Kidney (tissue), 14 donors: ENCODE data around the gene SHOX. TPM values are rescaled to one million over a fixed set of nuclear protein-coding genes. Genes with fewer than 3 reads are reported as not detected.
"Not testable (repeated sequence)": the region's sequence is repeated elsewhere in the genome, so short reads cannot be mapped to it uniquely, and the experiment has no call there.

Experiments
- DNase-seq, 5 donors: peaks; one replicate each; pipeline ENCODE4 v3.0.0-alpha.2; 2013 to 2020
- FAIRE-seq: peaks from 2 replicates; lab custom pipeline; 2012; peaks lifted over from hg19 to GRCh38; lab: Jason Lieb, UNC
- H3K27ac ChIP-seq, 2 donors: one replicate each; pipeline ENCODE4 v1.7.0; 2013; ENCODE audit warnings: low read depth in 2 of 2, low read length in 2 of 2, inconsistent platforms in 1 of 2
- H3K27me3 ChIP-seq: one replicate; pipeline ENCODE4 v1.7.1; 2013; ENCODE audit warnings: low read length, inconsistent platforms; ENCODE audit not compliant: control insufficient read depth, insufficient read depth
- H3K36me3 ChIP-seq, 3 donors: one replicate each; pipeline versions ENCODE4 v1.7.0 to v1.7.1; 2013; ENCODE audit warnings: low read length in 3 of 3, control low read depth in 1 of 3, inconsistent platforms in 1 of 3; ENCODE audit not compliant: insufficient read depth in 3 of 3, control insufficient read depth in 2 of 3
- H3K4me1 ChIP-seq, 3 donors: one replicate each; pipeline versions ENCODE4 v1.7.0 to v1.7.1; 2013; ENCODE audit warnings: low read length in 3 of 3, inconsistent platforms in 1 of 3, low read depth in 1 of 3; ENCODE audit not compliant: control insufficient read depth in 2 of 3, insufficient read depth in 2 of 3
- H3K4me3 ChIP-seq, 3 donors: one replicate each; pipeline versions ENCODE4 v1.7.0 to v1.8.1; 2013; ENCODE audit warnings: low read length in 3 of 3, control low read depth in 1 of 3, inconsistent platforms in 1 of 3
- H3K9ac ChIP-seq, 3 donors: one replicate each; pipeline versions ENCODE4 v1.7.0 to v1.7.1; 2013; ENCODE audit warnings: low read length in 3 of 3, control low read depth in 1 of 3, inconsistent platforms in 1 of 3
- H3K9me3 ChIP-seq, 3 donors: one replicate each; pipeline versions ENCODE4 v1.7.0 to v1.7.1; 2013; ENCODE audit warnings: low read length in 3 of 3, control low read depth in 1 of 3, inconsistent platforms in 1 of 3; ENCODE audit not compliant: control insufficient read depth in 2 of 3, insufficient read depth in 1 of 3
- intact Hi-C: fragments of 100-400 bp; cut with DNase I; formaldehyde crosslinking; loops from one replicate; pipeline ENCODE4 v1.11.1; 2022
- polyA plus RNA-seq: library from polyadenylated mRNA; stranded (reverse); fragments of 350-450 nt; fragmentation: Illumina TruSeq; extraction: RNeasy Lipid Tissue Mini Kit (QIAGEN cat#74804); gene quantifications from one replicate; pipeline ENCODE4 v1.2.3, GENCODE V29; 2014; ENCODE audit warnings: low read depth, low replicate concordance; ENCODE audit not compliant: insufficient read depth
- total RNA-seq: library from RNA; stranded (reverse); fragmentation: NEBNext Ultra II Directional; extraction: Animal tissue kit (Norgen Biotek cat#: 25700); gene quantifications from one replicate; pipeline ENCODE4 v1.2.1, GENCODE V29; 2021
- TF ChIP-seq, protein P1 (sequence below): IDR thresholded peaks from 3 replicates; pipeline ENCODE4 v1.5.1; 2012; ENCODE audit warnings: mild to moderate bottlenecking, moderate library complexity, borderline replicate concordance; ENCODE audit not compliant: insufficient read depth; ENCODE audit errors: extremely low read depth
- donor health status: control.
- donor health status: control.
- donor health status: control.
- donor health status: control.
- donor health status: control.
- donor health status: DM: yes; HTN: yes; CAD: no.
- donor health status: Normal renal cell carcinoma (clear cell type).

SHOX gene
- total and polyA plus RNA-seq, 2 donors from 2014 or later, result not detected

DNA sequence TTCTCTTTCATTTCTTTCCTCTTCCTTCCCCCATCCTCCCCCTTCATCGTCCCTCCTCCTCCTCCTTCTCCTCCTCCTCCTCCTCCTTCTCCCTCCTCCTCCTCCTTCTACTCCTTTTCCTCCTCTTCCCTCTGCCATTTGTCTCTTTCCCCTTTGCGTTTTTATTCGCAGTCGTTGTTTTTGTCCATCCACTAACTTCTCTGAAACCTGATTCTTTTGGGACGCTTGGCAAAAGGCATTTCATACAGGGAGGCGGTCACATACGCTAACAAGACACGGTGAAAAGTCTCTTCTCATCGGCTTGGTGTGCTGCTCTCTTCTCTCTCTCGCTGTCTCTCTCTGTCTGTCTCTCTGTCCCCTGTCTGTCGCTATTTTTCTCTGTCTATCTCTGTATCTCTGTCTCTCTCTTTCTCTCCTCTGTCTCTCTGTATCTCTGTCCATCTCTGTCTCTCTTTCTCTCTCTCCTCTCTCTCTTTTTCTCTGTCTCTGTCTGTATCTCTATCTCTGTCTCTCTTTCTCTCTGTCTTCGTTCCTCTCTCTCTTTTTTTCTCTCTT is 5.4 kb upstream of the SHOX start:
- intact Hi-C loops, result no loop called here
- Histone ChIP-seq H3K4me3 (no peak overlapping the region), H3K4me1 (no peaks in the 10 kb centered on the region), H3K9ac (no peak overlapping the region), H3K27me3 (peaks cover 32% of the 10 kb centered on the region), H3K9me3 (no peaks in the 10 kb centered on the region), H3K27ac (no peak overlapping the region), H3K36me3 (no peaks in the 10 kb centered on the region)
- FAIRE-seq (no peak), DNase-seq (no peak)
- TF ChIP-seq, protein P1, sequence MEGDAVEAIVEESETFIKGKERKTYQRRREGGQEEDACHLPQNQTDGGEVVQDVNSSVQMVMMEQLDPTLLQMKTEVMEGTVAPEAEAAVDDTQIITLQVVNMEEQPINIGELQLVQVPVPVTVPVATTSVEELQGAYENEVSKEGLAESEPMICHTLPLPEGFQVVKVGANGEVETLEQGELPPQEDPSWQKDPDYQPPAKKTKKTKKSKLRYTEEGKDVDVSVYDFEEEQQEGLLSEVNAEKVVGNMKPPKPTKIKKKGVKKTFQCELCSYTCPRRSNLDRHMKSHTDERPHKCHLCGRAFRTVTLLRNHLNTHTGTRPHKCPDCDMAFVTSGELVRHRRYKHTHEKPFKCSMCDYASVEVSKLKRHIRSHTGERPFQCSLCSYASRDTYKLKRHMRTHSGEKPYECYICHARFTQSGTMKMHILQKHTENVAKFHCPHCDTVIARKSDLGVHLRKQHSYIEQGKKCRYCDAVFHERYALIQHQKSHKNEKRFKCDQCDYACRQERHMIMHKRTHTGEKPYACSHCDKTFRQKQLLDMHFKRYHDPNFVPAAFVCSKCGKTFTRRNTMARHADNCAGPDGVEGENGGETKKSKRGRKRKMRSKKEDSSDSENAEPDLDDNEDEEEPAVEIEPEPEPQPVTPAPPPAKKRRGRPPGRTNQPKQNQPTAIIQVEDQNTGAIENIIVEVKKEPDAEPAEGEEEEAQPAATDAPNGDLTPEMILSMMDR, result no peak

DNA sequence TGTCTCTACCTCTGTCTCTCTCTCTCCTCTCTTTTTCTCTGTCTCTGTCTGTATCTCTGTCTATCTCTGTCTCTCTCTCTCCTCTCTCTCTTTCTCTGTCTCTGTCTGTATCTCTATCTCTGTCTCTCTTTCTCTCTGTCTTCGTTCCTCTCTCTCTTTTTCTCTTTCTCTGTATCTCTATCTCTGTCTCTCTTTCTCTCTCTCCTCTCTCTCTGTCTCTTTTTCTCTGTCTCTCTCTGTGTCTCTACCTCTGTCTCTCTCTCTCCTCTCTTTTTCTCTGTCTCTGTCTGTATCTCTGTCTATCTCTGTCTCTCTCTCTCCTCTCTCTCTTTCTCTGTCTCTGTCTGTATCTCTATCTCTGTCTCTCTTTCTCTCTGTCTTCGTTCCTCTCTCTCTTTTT is 4.5 kb upstream of the SHOX start:
- intact Hi-C loops, H3K4me3 ChIP-seq, H3K4me1 ChIP-seq, H3K36me3 ChIP-seq, H3K9me3 ChIP-seq, H3K9ac ChIP-seq, H3K27ac ChIP-seq, DNase-seq, FAIRE-seq: not testable (repeated sequence)
- H3K27me3 ChIP-seq, result peaks cover 32% of the 10 kb centered on the region

DNA sequence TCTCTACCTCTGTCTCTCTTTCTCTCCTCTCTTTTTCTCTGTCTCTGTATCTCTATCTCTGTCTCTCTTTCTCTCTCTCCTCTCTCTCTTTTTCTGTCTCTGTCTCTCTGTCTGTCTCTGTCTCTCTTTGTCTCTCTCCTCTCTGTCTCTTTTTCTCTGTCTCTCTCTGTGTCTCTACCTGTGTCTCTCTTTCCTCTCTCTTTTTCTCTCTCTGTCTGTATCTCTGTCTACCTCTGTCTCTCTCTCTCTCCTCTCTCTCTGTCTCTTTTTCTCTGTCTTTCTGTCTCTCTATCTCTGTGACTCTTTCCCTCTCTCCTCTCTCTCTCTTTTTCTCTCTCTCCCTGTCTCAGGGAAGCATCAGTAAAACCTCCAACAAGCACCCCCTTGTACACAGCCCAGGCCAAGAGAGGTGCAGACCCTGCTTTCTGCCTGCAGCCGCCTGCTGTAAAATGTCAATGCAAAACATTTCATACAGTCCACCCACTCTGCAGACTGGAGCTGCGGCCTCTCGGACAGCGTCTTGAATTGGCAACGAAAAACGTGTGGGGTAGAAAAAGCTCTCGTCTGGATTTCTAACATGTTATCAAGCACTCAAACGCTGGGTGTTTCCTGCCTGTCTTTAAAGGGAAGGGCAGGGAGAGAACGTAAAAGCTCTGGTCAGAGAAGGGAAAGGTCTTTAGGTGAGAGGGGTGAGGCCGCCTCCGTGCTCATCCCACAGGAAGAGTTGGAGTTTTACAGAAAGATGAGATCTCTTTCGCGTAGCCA is 3.7 kb upstream of the SHOX start:
- no peaks in the 10 kb centered on the region for H3K9me3 ChIP-seq
- H3K4me1 ChIP-seq, result no peaks in the 10 kb centered on the region
- TF ChIP-seq, protein P1, result no peak
- peak in 1 of 5 donors; percentile 11 for DNase-seq
- no peak overlapping the region for H3K9ac ChIP-seq
- no peak overlapping the region for H3K27ac ChIP-seq
- intact Hi-C loops, result no loop called here
- FAIRE-seq, result no peak
- peaks cover 34% of the 10 kb centered on the region for H3K27me3 ChIP-seq
- no peak overlapping the region for H3K4me3 ChIP-seq
- no peaks in the 10 kb centered on the region for H3K36me3 ChIP-seq

DNA sequence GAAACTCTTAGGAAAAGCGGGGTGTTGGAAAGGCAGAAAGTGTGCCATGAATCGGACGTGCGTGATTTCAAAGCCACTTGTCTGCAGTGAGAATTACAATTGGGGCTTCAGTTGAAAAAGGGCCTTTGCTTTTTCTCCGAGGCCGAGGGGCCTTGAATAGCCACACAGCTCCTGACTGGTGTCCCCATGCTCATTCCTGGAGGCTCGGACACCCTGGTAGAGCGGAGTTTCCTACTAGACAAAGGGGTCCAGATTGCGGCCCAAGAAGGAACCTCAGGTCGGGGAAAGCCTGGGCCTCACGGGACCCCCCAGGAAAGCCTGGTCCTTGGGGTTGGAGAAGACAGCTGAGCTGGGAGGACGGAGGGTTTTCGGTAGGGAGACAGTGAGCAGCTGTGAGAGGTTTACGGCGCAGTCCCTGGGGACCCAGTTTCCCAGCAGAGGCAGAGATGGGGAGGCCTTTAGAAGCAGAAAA is 3.0 kb upstream of the SHOX start:
- Histone ChIP-seq H3K9ac (no peak overlapping the region), H3K9me3 (no peaks in the 10 kb centered on the region), H3K4me3 (no peak overlapping the region), H3K27ac (no peak overlapping the region), H3K36me3 (no peaks in the 10 kb centered on the region), H3K27me3 (peaks cover 33% of the 10 kb centered on the region), H3K4me1 (no peaks in the 10 kb centered on the region)
- FAIRE-seq (no peak), DNase-seq (no peak)
- TF ChIP-seq, protein P1, result no peak
- intact Hi-C loops, result no loop called here
